Stimulated activated CD8-positive, alpha-beta memory T cell treated with anti-CD3 and anti-CD28 coated beads, Interleukin-15, amount 100 ng/mL, for 24 hours (primary cell): ENCODE data around the gene VANGL2.

ENCODE experiments used
- DNase-seq: peaks from one replicate; pipeline ENCODE4 v3.0.0-alpha.2; 2020; ENCODE audit warnings: low read depth

VANGL2 gene

DNA sequence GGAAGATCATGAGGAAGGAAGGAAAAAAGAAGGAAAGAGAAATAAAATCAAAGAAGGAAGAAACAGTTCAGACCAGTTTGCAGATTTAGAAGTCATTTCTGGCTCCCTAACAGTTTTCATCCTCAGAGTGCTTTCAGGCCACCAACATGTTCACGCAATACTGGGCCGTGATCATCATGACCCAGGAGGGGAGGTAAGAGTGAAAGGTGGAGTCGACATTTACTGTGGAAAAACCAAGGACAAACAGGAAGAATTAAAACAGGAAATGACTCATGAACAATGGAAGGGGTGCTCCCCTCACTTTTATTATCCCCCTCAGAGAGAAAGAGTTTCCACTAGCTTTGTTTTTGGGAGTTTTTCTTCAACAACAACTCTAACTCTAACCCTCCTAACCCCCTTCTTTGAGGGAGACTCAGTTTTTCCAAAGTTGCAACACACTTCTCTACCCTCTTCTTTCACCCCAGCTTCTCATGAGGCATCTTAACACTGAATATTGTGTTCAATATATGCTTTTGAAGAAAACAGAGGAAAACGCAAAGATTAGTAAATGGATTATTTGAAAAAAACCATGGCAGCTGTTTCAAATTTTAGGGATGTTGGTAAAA is 60.4 kb downstream of the VANGL2 start:
- DNase-seq = no peak

GRCh38 chr1:160465123-160465522 is 64.8 kb downstream of the VANGL2 start:
- no peak for DNase-seq

GRCh38 chr1:160466961-160467360 is 66.6 kb downstream of the VANGL2 start:
- DNase-seq = no peak

- DNase-seq = no peak
These were observed 67.2 kb downstream of the VANGL2 start for GRCh38 chr1:160467576-160467975.

DNA sequence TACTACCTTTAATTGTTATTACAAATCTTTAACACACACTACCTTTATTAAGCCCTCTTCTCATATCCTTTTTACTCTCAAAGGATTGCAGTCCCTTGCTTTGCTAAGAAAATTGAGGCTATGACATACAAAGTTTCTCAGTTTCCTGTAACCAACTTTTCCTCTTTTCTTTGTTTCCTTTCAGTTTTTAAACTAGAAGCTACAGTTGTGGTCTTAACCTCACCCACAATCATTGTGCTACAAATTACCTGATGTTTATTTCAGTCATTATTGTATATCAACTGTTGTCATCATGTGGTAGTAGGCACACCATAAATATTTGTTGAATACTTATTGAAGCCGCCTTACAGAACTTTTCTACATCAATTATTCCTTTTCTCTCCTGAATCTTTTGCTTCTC is 70.9 kb downstream of the VANGL2 start:
- no peak for DNase-seq

GRCh38 chr1:160472112-160472511 is 71.7 kb downstream of the VANGL2 start:
- no peak for DNase-seq

DNA sequence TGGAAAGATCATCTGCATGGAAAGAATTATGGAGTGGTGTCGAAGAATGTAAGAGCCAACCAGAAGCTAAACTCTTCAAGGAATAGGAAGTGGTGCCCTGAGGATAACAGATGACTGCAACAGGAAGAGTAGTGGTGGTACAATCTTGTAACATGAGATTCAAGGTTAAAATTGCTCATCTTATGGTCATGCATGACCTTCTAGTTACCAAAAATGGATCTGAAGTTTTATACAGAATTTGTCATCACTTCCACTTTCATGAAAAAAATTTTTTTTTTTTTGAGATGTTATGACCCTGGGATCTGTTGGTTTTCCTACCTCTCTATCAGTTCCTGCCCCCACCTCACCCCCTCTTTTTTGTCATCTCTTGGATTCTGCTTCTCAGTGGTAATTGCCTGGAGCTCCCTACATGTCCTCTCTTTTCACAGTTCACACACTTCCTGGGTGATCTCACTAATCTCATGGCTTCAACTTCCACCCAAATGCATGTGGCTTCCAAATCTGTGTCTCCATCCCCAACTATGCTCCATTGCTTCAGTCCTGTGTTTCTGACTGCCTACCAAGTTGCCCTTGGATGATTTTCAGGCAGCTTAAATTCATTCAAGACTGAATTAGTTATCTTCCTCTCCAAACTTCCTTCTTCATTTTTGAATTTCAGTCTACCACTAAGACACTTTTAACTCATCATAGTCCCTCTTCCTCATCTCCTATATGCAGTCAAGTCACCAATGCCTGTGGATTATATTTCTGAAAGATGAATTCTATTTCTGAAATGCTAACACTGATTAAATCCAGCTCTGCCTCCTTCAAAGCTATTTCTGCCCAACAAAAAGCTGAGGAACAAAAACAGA is 74.3 kb downstream of the VANGL2 start:
- DNase-seq = no peak
